A673 (cell line): ENCODE data around the gene MSRB1. TPM values are rescaled to one million over a fixed set of nuclear protein-coding genes. Genes with fewer than 3 reads are reported as not detected.

Source experiments
- BruUV-seq: library from RNA; stranded (reverse); fragments of 400-500 nt; replicated peaks from 2 replicates; lab custom pipeline; 2021; lab: Mats Ljungman, UMichigan
- CTCF ChIA-PET: fragments of 300-600 bp; sonication (Branson Sonifier 250); formaldehyde crosslinking; loops from one replicate; lab custom pipeline; 2022; ENCODE audit warnings: antibody characterized with exemption; lab: Charles Lee
- POLR2A ChIA-PET: fragments of 300-600 bp; sonication (Branson Sonifier 250); formaldehyde crosslinking; loops from one replicate; lab custom pipeline; 2022; ENCODE audit warnings: antibody characterized with exemption; ENCODE audit not compliant: low non-redundant PET; lab: Charles Lee
- DNase-seq: peaks from one replicate; pipeline ENCODE4 v3.0.0-alpha.2; 2015; ENCODE audit warnings: low spot score
- H3K27ac ChIP-seq: fragments of 200-600 bp; sonication (generic); 2 replicates; pipeline ENCODE4 v1.5.1; 2016; ENCODE audit warnings: mixed run types, low read depth, mild to moderate bottlenecking, mixed read lengths, antibody characterized with exemption, low read length; ENCODE audit not compliant: poor library complexity, severe bottlenecking
- H3K27me3 ChIP-seq: fragments of 200-600 bp; sonication (generic); replicated peaks from 2 replicates; pipeline ENCODE4 v1.6.1; 2017; ENCODE audit warnings: mixed run types, low read depth, mild to moderate bottlenecking, mixed read lengths, antibody characterized with exemption, low read length; ENCODE audit not compliant: insufficient read depth, poor library complexity
- H3K36me3 ChIP-seq: fragments of 200-600 bp; sonication (generic); 2 replicates; pipeline ENCODE4 v1.6.1; 2016; ENCODE audit warnings: mixed run types, mild to moderate bottlenecking, mixed read lengths, antibody characterized with exemption, low read length; ENCODE audit not compliant: insufficient read depth, poor library complexity, severe bottlenecking
- H3K4me1 ChIP-seq: fragments of 200-600 bp; sonication (generic); 2 replicates; pipeline ENCODE4 v1.6.1; 2017; ENCODE audit warnings: mixed run types, mild to moderate bottlenecking, mixed read lengths, antibody characterized with exemption, low read length; ENCODE audit not compliant: insufficient read depth, poor library complexity, severe bottlenecking
- H3K4me3 ChIP-seq: fragments of 200-600 bp; sonication (generic); 2 replicates; pipeline ENCODE4 v1.5.1; 2016; ENCODE audit warnings: low read depth, mixed run types, mild to moderate bottlenecking, mixed read lengths, low read length; ENCODE audit not compliant: poor library complexity, severe bottlenecking
- H3K9me3 ChIP-seq: fragments of 200-600 bp; sonication (generic); 2 replicates; pipeline ENCODE4 v1.6.1; 2016; ENCODE audit warnings: mixed run types, low read depth, mild to moderate bottlenecking, mixed read lengths, antibody characterized with exemption, low read length; ENCODE audit not compliant: poor library complexity, severe bottlenecking
- CTCF ChIP-seq: fragments of 300-800, 200-600 bp; sonication (generic); conservative IDR thresholded peaks from 2 replicates; pipeline ENCODE4 v1.5.1; 2017; ENCODE audit warnings: low read depth, mild to moderate bottlenecking, antibody characterized with exemption, low read length, moderate library complexity, mixed read lengths
- EZH2 ChIP-seq: fragments of 200-600 bp; sonication (generic); IDR thresholded peaks from 2 replicates; pipeline ENCODE4 v1.6.1; 2017; ENCODE audit warnings: borderline replicate concordance, low read depth, mild to moderate bottlenecking, mixed read lengths, antibody characterized with exemption, low read length; ENCODE audit not compliant: poor library complexity, severe bottlenecking
- intact Hi-C: fragments of 100-400 bp; cut with micrococcal nuclease; formaldehyde crosslinking; loops from one replicate; pipeline ENCODE4 v1.10.0; 2022; ENCODE audit not compliant: unreplicated experiment
- total RNA-seq: library from RNA; stranded (reverse); gene quantifications from 2 replicates; pipeline ENCODE4 v1.2.3, GENCODE V29; 2021

Gene MSRB1
- total RNA-seq, 1 experiment from 2014 or later = 17.7 TPM

GRCh38 chr16:1983544-1984346 lies 40.7 kb upstream of the MSRB1 start, which contains the start of gene GFER:
Gene GFER, plus strand, starts transcription at chr16:1984193. Its CDS starts 26 bp downstream, at chr16:1984219.
- Histone ChIP-seq H3K36me3 (peaks cover 7% of the 10 kb centered on the region), H3K4me1 (peaks cover 20% of the 10 kb centered on the region), H3K27ac (peak within 1 kb of the TSS; percentile 70), H3K27me3 (no peaks in the 10 kb centered on the region), H3K9me3 (no peaks in the 10 kb centered on the region), H3K4me3 (peak within 1 kb of the TSS; percentile 81)
- no TSS peak for BruUV-seq
- TF ChIP-seq EZH2 (no peak), CTCF (peak; percentile 45)
- POLR2A ChIA-PET = interaction anchor here (0.5 kb wide), 1 partner anchor 19 kb away, joined by 9 read pairs; the partner anchor contains the start of gene RPS2
- CTCF ChIA-PET = interaction anchor here (0.6 to 0.7 kb wide), 2 partner anchors 157 to 913 kb away, joined by 3 to 8 read pairs; no protein-coding TSS in a partner anchor
- intact Hi-C loops = no loop called here
- DNase-seq = peak; percentile 87

GRCh38 chr16:1982991-1983543 lies 40.1 kb upstream of the MSRB1 start:
- Histone ChIP-seq H3K4me1 (peaks cover 20% of the 10 kb centered on the region), H3K36me3 (peaks cover 12% of the 10 kb centered on the region), H3K27me3 (no peaks in the 10 kb centered on the region), H3K9me3 (no peaks in the 10 kb centered on the region), H3K4me3 (peak overlapping the region; percentile 81), H3K27ac (no peak overlapping the region)
- DNase-seq = no peak
- TF ChIP-seq EZH2 (no peak), CTCF (no peak)
- BruUV-seq = no TSS peak
- ChIA-PET POLR2A (interaction anchor here (0.6 to 0.7 kb wide), 2 partner anchors 485 to 812 kb away, joined by 3 to 13 read pairs; no protein-coding TSS in a partner anchor), CTCF (interaction anchor here (0.6 to 0.7 kb wide), 2 partner anchors 158 to 913 kb away, joined by 3 to 8 read pairs; no protein-coding TSS in a partner anchor)
- intact Hi-C loops = no loop called here

- CTCF ChIA-PET = interaction anchor here (0.7 kb wide), 1 partner anchor 9 kb away, joined by 3 read pairs; no protein-coding TSS in a partner anchor
- Histone ChIP-seq H3K27ac (no peak overlapping the region), H3K27me3 (no peaks in the 10 kb centered on the region), H3K4me1 (peaks cover 20% of the 10 kb centered on the region), H3K36me3 (peaks cover 22% of the 10 kb centered on the region), H3K4me3 (no peak overlapping the region), H3K9me3 (no peaks in the 10 kb centered on the region)
- DNase-seq = no peak
- BruUV-seq = no TSS peak
- intact Hi-C loops = no loop called here
- POLR2A ChIA-PET = interaction anchor here (0.6 kb wide), 1 partner anchor 692 kb away, joined by 5 read pairs; no protein-coding TSS in a partner anchor
- no peak for TF ChIP-seq EZH2
- no peak for TF ChIP-seq CTCF
Measured at GRCh38 chr16:1982013-1982433, 39.0 kb upstream of the MSRB1 start.
